OCI-LY3 (cell line): ENCODE measurements around the gene ZIC5.
A peak's percentile ranks its signal among the peaks of the same experiment; 100 is the strongest.

Experiments used
- H2AFZ ChIP-seq: fragments of 200-600, 300-600 bp; shearing (Covaris generic); 2 replicates; pipeline ENCODE4 v1.6.0; 2014; ENCODE audit warnings: antibody characterized with exemption, low read depth, low read length
- H3K27ac ChIP-seq: fragments of 200-600, 300-600 bp; sonication (generic); 2 replicates; pipeline ENCODE4 v1.5.1; 2014; ENCODE audit warnings: mild to moderate bottlenecking, low read length, moderate library complexity, mixed read lengths
- H3K27me3 ChIP-seq: fragments of 200-600, 300-600 bp; sonication (generic); 2 replicates; pipeline ENCODE4 v1.6.1; 2014; ENCODE audit warnings: low read depth, low read length, mixed read lengths
- H3K36me3 ChIP-seq: fragments of 200-600, 300-600 bp; sonication (generic); replicated peaks from 2 replicates; pipeline ENCODE3; 2014; ENCODE audit warnings: low read depth, low read length, mixed read lengths
- H3K4me1 ChIP-seq: fragments of 300-600, 200-600 bp; sonication (generic); 2 replicates; pipeline ENCODE4 v1.6.1; 2014; ENCODE audit warnings: low read length, mixed read lengths
- H3K4me2 ChIP-seq: fragments of 200-600, 300-600 bp; sonication (generic); 2 replicates; pipeline ENCODE4 v1.6.1; 2014; ENCODE audit warnings: low read length, mixed read lengths
- H3K4me3 ChIP-seq: fragments of 300-600, 200-600 bp; sonication (generic); 2 replicates; pipeline ENCODE4 v1.5.1; 2014; ENCODE audit warnings: antibody characterized with exemption, mild to moderate bottlenecking, low read length, moderate library complexity
- H3K79me2 ChIP-seq: fragments of 300-600, 200-600 bp; shearing (Covaris generic); 2 replicates; pipeline ENCODE4 v1.6.1; 2014; ENCODE audit warnings: mild to moderate bottlenecking, low read length, mixed read lengths
- H3K9ac ChIP-seq: fragments of 300-600, 200-600 bp; shearing (Covaris generic); 2 replicates; pipeline ENCODE4 v1.6.0; 2014; ENCODE audit warnings: mild to moderate bottlenecking, low read length, moderate library complexity
- H3K9me3 ChIP-seq: fragments of 200-600, 300-600 bp; shearing (Covaris generic); 2 replicates; pipeline ENCODE4 v1.6.1; 2014; ENCODE audit warnings: low read length, mixed read lengths; ENCODE audit not compliant: insufficient read depth
- H4K20me1 ChIP-seq: fragments of 200-600, 300-600 bp; sonication (generic); 2 replicates; pipeline ENCODE4 v1.6.1; 2016; ENCODE audit warnings: low read length, mixed read lengths; ENCODE audit not compliant: insufficient read depth
- EZH2phosphoT487 ChIP-seq: fragments of 200-600 bp; shearing (Covaris generic); IDR thresholded peaks from 2 replicates; pipeline ENCODE4 v1.6.1; 2018; ENCODE audit warnings: antibody characterized with exemption, mixed run types, low read depth
- TF ChIP-seq, protein P1 (sequence below): fragments of 200-600, 300-600 bp; sonication (generic); IDR thresholded peaks from 2 replicates; pipeline ENCODE4 v1.5.1; 2014; ENCODE audit warnings: antibody characterized with exemption, low read length, low read depth

Gene ZIC5

GRCh38 chr13:99994638-99995020, 23.1 kb upstream of the ZIC5 start:
- no peaks in the 10 kb centered on the region for H3K36me3 ChIP-seq
- peaks cover 33% of the 10 kb centered on the region for H3K27me3 ChIP-seq
- H2AFZ ChIP-seq: no peak overlapping the region
- no peak overlapping the region for H3K9ac ChIP-seq
- no peak overlapping the region for H3K4me3 ChIP-seq
- H4K20me1 ChIP-seq: no peaks in the 10 kb centered on the region
- H3K9me3 ChIP-seq: no peaks in the 10 kb centered on the region
- H3K4me2 ChIP-seq: no peak overlapping the region
- H3K4me1 ChIP-seq: peaks cover 12% of the 10 kb centered on the region
- no peak overlapping the region for H3K27ac ChIP-seq
- H3K79me2 ChIP-seq: no peaks in the 10 kb centered on the region
- TF ChIP-seq EZH2phosphoT487: no peak
- TF ChIP-seq, protein P1, sequence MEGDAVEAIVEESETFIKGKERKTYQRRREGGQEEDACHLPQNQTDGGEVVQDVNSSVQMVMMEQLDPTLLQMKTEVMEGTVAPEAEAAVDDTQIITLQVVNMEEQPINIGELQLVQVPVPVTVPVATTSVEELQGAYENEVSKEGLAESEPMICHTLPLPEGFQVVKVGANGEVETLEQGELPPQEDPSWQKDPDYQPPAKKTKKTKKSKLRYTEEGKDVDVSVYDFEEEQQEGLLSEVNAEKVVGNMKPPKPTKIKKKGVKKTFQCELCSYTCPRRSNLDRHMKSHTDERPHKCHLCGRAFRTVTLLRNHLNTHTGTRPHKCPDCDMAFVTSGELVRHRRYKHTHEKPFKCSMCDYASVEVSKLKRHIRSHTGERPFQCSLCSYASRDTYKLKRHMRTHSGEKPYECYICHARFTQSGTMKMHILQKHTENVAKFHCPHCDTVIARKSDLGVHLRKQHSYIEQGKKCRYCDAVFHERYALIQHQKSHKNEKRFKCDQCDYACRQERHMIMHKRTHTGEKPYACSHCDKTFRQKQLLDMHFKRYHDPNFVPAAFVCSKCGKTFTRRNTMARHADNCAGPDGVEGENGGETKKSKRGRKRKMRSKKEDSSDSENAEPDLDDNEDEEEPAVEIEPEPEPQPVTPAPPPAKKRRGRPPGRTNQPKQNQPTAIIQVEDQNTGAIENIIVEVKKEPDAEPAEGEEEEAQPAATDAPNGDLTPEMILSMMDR: no peak

- H4K20me1 ChIP-seq: no peaks in the 10 kb centered on the region
- no peaks in the 10 kb centered on the region for H3K9me3 ChIP-seq
- H3K4me3 ChIP-seq: no peak overlapping the region
- no peak overlapping the region for H3K4me2 ChIP-seq
- peaks cover 33% of the 10 kb centered on the region for H3K27me3 ChIP-seq
- no peak overlapping the region for H3K9ac ChIP-seq
- H3K27ac ChIP-seq: no peak overlapping the region
- peaks cover 12% of the 10 kb centered on the region for H3K4me1 ChIP-seq
- no peak overlapping the region for H2AFZ ChIP-seq
- H3K36me3 ChIP-seq: no peaks in the 10 kb centered on the region
- no peak for TF ChIP-seq EZH2phosphoT487
- TF ChIP-seq, protein P1: no peak
- H3K79me2 ChIP-seq: no peaks in the 10 kb centered on the region
Observed at GRCh38 chr13:99993660-99994637, 22.4 kb upstream of the ZIC5 start.

GRCh38 chr13:99992949-99993351, 21.4 kb upstream of the ZIC5 start:
- Histone ChIP-seq H3K4me3 (no peak overlapping the region), H3K36me3 (no peaks in the 10 kb centered on the region), H4K20me1 (no peaks in the 10 kb centered on the region), H3K4me2 (peak overlapping the region; percentile 26), H3K4me1 (peaks cover 12% of the 10 kb centered on the region), H3K9me3 (no peaks in the 10 kb centered on the region), H3K9ac (no peak overlapping the region), H3K27ac (no peak overlapping the region), H2AFZ (no peak overlapping the region), H3K27me3 (peaks cover 33% of the 10 kb centered on the region), H3K79me2 (no peaks in the 10 kb centered on the region)
- TF ChIP-seq EZH2phosphoT487: no peak
- TF ChIP-seq, protein P1: no peak

DNA sequence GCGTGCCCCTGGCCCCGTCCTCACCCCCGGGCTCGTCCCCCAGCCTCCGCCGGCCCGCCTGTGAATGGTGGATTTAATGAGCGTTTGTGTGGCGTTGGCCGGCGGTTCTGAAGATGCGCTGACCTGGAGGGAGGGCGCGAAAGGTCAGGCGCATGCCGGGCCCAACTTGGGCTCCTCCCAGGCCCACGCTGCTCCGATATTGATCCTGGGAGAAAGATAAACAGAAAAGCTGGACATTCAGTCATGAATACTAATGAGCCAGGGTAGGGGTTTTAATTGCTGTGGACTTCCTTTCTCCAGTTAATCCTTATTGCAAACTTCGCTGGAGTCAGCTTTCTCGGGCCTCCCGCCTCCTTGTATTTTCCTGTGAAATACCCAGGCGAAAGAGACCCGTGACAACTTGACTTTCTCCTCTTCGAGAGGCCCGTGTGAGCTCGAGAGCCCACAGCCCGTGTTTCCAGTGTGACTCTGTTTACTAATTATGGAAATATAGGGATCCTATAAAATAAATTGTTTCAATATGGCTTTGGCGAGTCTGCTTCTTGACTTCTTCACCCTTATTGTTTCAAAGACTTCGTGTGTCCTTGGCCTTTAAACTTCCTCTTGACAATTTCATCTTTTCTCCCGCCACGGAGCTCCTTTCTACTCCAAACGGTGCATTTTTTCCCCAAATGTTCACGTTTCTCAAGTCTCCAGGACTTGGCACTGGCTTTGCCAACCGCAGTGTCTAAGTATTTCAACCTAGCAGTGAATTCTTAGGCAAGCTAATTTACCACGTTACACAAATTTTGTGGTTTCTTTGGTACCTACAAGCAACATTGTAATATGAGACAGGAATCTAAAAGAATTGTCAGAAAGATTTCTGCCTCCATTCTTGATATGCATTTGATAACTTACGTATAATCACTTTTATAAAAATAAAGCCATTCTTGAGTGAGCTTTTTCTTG, 20.5 kb upstream of the ZIC5 start:
- TF ChIP-seq, protein P1: no peak
- TF ChIP-seq EZH2phosphoT487: no peak
- Histone ChIP-seq H4K20me1 (no peaks in the 10 kb centered on the region), H3K36me3 (no peaks in the 10 kb centered on the region), H2AFZ (no peak overlapping the region), H3K9ac (no peak overlapping the region), H3K27me3 (peaks cover 33% of the 10 kb centered on the region), H3K9me3 (no peaks in the 10 kb centered on the region), H3K4me1 (peaks cover 12% of the 10 kb centered on the region), H3K79me2 (no peaks in the 10 kb centered on the region), H3K4me3 (no peak overlapping the region), H3K4me2 (no peak overlapping the region), H3K27ac (no peak overlapping the region)
